CD14-positive monocyte (primary cell): ENCODE results near the gene ADK. TPM values are rescaled to one million over a fixed set of nuclear protein-coding genes. Genes with fewer than 3 reads are reported as not detected.

Experiments
- DNase-seq, 3 donors: peaks; one replicate each; pipeline ENCODE4 v3.0.0-alpha.2; 2011 to 2022
- H2AFZ ChIP-seq: 2 replicates; pipeline ENCODE4 v1.6.0; 2012; ENCODE audit warnings: mild to moderate bottlenecking, low read depth, low read length, inconsistent platforms; ENCODE audit not compliant: insufficient read depth, poor library complexity, severe bottlenecking
- H3K27ac ChIP-seq, 2 donors: 1 replicate in 1 of 2; 2 replicates in 1 of 2; pipeline ENCODE4 v1.5.1; 2012 to 2013; ENCODE audit warnings: low read length in 2 of 2, control low read depth in 1 of 2, inconsistent platforms in 1 of 2, low read depth in 1 of 2, mild to moderate bottlenecking in 1 of 2
- H3K27me3 ChIP-seq, 2 donors: one replicate each; pipeline versions ENCODE4 v1.6.0 to v1.6.1; 2011 to 2013; ENCODE audit warnings: low read length in 2 of 2; ENCODE audit not compliant: control insufficient read depth in 2 of 2, insufficient read depth in 2 of 2
- H3K36me3 ChIP-seq, 2 donors: replicated peaks in 1 of 2; 1 replicate in 1 of 2; 2 replicates in 1 of 2; pipeline versions ENCODE4 v1.5.1 to v1.6.1; 2012 to 2013; ENCODE audit warnings: low read length in 2 of 2, control low read depth in 1 of 2, inconsistent platforms in 1 of 2, mild to moderate bottlenecking in 1 of 2; ENCODE audit not compliant: insufficient read depth in 2 of 2, control insufficient read depth in 1 of 2
- H3K4me1 ChIP-seq, 2 donors: 1 replicate in 1 of 2; 2 replicates in 1 of 2; pipeline versions ENCODE4 v1.5.1 to v1.6.1; 2012 to 2013; ENCODE audit warnings: low read length in 2 of 2, control low read depth in 1 of 2, inconsistent platforms in 1 of 2, mild to moderate bottlenecking in 1 of 2, moderate library complexity in 1 of 2; ENCODE audit not compliant: insufficient read depth in 2 of 2, control insufficient read depth in 1 of 2
- H3K4me2 ChIP-seq: replicated peaks from 2 replicates; pipeline ENCODE3; 2012; ENCODE audit warnings: low read length, moderate library complexity, mild to moderate bottlenecking; ENCODE audit not compliant: poor library complexity, severe bottlenecking; ENCODE audit errors: extremely low read depth
- H3K4me3 ChIP-seq, 3 experiments: fragments of 200-600 bp in 1 of 3; sonication (generic) in 1 of 3; replicated peaks in 1 of 3; 1 replicate in 2 of 3; 2 replicates in 1 of 3; pipeline ENCODE4 v1.5.1; 2011 to 2013; ENCODE audit warnings: low read length in 3 of 3, mild to moderate bottlenecking in 3 of 3, control low read depth in 2 of 3, low read depth in 2 of 3, inconsistent platforms in 1 of 3, moderate library complexity in 1 of 3
- H3K79me2 ChIP-seq: 2 replicates; pipeline ENCODE4 v1.6.0; 2012; ENCODE audit warnings: mild to moderate bottlenecking, control low read depth, inconsistent platforms, low read length, moderate library complexity; ENCODE audit not compliant: insufficient read depth
- H3K9ac ChIP-seq: 2 replicates; pipeline ENCODE4 v1.6.0; 2017; ENCODE audit warnings: low read length, mild to moderate bottlenecking; ENCODE audit not compliant: insufficient read depth, poor library complexity, severe bottlenecking
- H3K9me3 ChIP-seq, 2 donors: replicated peaks in 1 of 2; 1 replicate in 1 of 2; 2 replicates in 1 of 2; pipeline versions ENCODE4 v1.5.1 to v1.6.1; 2012 to 2013; ENCODE audit warnings: low read length in 2 of 2, control low read depth in 1 of 2; ENCODE audit not compliant: control insufficient read depth in 1 of 2, insufficient read depth in 1 of 2
- H4K20me1 ChIP-seq: 2 replicates; pipeline ENCODE4 v1.6.0; 2012; ENCODE audit warnings: mild to moderate bottlenecking, low read length, control low read depth, moderate library complexity; ENCODE audit not compliant: insufficient read depth
- H3K27ac Mint-ChIP-seq, 7 donors: one replicate each; pipeline ENCODE4 v1.8.0; 2020; ENCODE audit warnings: mild to moderate bottlenecking in 7 of 7, mixed read lengths in 7 of 7, moderate library complexity in 6 of 7, inconsistent platforms in 2 of 7
- H3K27me3 Mint-ChIP-seq, 3 donors: one replicate each; pipeline ENCODE4 v1.8.0; 2021 to 2022; ENCODE audit warnings: low read depth in 3 of 3, mild to moderate bottlenecking in 3 of 3, mixed read lengths in 3 of 3, moderate library complexity in 3 of 3, inconsistent platforms in 1 of 3
- H3K36me3 Mint-ChIP-seq, 2 donors: one replicate each; pipeline ENCODE4 v1.8.0; 2020; ENCODE audit warnings: mixed read lengths in 2 of 2, inconsistent platforms in 1 of 2, mild to moderate bottlenecking in 1 of 2
- H3K4me1 Mint-ChIP-seq: one replicate; pipeline ENCODE4 v1.8.0; 2020; ENCODE audit warnings: mild to moderate bottlenecking, mixed read lengths
- H3K4me3 Mint-ChIP-seq, 2 donors: one replicate each; pipeline ENCODE4 v1.8.0; 2020; ENCODE audit warnings: mild to moderate bottlenecking in 2 of 2, mixed read lengths in 2 of 2, moderate library complexity in 1 of 2
- H3K9me3 Mint-ChIP-seq, 7 donors: one replicate each; pipeline ENCODE4 v1.8.0; 2020 to 2022; ENCODE audit warnings: mixed read lengths in 7 of 7, mild to moderate bottlenecking in 6 of 7, moderate library complexity in 6 of 7, inconsistent platforms in 2 of 7
- WGBS: methylation state at CpG from one replicate; pipeline ENCODE4 v1.1.5; 2013; ENCODE audit warnings: missing lambda C conversion rate; ENCODE audit not compliant: insufficient coverage; 5-methylcytosine and 5-hydroxymethylcytosine counted together
- intact Hi-C, 2 donors: fragments of 100-400 bp; cut with micrococcal nuclease; formaldehyde crosslinking; loops; one replicate each; pipeline versions ENCODE4 v1.15.0 to v1.15.1; 2023
- polyA plus RNA-seq, 3 donors: library from polyadenylated mRNA; depleted of rRNA in 1 of 3; unstranded in 2 of 3; stranded (reverse) in 1 of 3; fragments of 300-500 nt in 2 of 3; fragments of >200 nt in 1 of 3; fragmentation: Illumina TruSeq in 2 of 3; gene quantifications; 1 replicate in 2 of 3; 2 replicates in 1 of 3; pipeline ENCODE4 v1.2.3, GENCODE V29; 2012 to 2021
- TF ChIP-seq, protein P1 (sequence below): fragments of 200-600 bp; IDR thresholded peaks from one replicate; pipeline ENCODE4 v1.8.0; 2022; ENCODE audit warnings: antibody characterized with exemption, mild to moderate bottlenecking

Gene ADK
- polyA plus RNA-seq, 3 donors, result 6.4 to 38.2 (median 35.7) TPM

DNA sequence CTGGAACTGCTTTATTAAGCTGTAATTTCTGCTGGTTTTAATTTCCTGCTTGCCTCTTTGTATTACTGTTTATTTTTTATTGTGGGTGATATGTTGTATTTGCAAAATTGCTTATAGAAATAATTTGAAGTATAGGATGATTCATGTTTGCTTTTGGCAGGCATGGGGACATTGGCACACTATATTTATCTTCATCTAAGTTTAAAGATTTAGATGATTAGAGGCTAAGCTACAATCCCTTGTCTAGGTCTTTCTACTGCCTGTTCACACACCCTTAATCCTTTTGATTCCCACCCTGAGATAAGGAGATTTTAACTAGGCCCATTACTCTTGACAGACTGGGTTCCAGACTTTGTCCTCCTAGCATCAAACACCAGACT lies 492.6 kb downstream of the ADK start:
- no peaks in the 10 kb centered on the region for H3K36me3 ChIP-seq

DNA sequence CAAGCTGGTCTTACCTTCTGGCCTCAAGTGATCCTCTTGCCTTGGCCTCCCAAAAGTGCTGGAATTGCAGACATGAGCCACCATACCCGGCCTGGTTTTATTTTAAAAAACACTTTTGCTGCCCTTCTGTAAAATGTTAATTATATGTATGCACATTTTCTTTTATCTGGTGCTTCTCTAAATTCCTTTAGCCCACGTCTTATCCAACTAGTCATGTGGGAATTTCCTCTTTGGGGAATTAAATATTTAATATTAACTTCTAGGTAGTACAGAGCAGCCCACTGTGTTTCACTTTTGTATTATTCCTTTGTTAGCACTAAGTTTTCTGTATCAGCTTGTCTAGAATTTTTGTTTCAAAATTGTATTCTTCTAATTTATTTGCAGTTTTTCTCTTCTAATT lies 493.7 kb downstream of the ADK start:
- no peaks in the 10 kb centered on the region for H3K27me3 ChIP-seq
- peaks cover 2 to 8% (median 4%) of the 10 kb centered on the region in 7 donors for H3K9me3 Mint-ChIP-seq
- intact Hi-C loops, result no loop called here
- H3K4me3 Mint-ChIP-seq, result no peak overlapping the region
- H3K27ac ChIP-seq, result no peak overlapping the region
- H3K9ac ChIP-seq, result no peak overlapping the region
- no peak overlapping the region for H2AFZ ChIP-seq
- H3K27ac Mint-ChIP-seq, result no peak overlapping the region
- H3K27me3 Mint-ChIP-seq, result no peaks in the 10 kb centered on the region
- H3K9me3 ChIP-seq, result peaks cover 0 to 4% of the 10 kb centered on the region in 2 donors
- TF ChIP-seq, protein P1, sequence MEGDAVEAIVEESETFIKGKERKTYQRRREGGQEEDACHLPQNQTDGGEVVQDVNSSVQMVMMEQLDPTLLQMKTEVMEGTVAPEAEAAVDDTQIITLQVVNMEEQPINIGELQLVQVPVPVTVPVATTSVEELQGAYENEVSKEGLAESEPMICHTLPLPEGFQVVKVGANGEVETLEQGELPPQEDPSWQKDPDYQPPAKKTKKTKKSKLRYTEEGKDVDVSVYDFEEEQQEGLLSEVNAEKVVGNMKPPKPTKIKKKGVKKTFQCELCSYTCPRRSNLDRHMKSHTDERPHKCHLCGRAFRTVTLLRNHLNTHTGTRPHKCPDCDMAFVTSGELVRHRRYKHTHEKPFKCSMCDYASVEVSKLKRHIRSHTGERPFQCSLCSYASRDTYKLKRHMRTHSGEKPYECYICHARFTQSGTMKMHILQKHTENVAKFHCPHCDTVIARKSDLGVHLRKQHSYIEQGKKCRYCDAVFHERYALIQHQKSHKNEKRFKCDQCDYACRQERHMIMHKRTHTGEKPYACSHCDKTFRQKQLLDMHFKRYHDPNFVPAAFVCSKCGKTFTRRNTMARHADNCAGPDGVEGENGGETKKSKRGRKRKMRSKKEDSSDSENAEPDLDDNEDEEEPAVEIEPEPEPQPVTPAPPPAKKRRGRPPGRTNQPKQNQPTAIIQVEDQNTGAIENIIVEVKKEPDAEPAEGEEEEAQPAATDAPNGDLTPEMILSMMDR, result no peak
- peaks cover 3 to 13% of the 10 kb centered on the region in 2 donors for H3K36me3 Mint-ChIP-seq
- no peak overlapping the region for H3K4me3 ChIP-seq
- WGBS, result no CpG with 5 or more reads among the region's 2 CpGs
- H4K20me1 ChIP-seq, result no peaks in the 10 kb centered on the region
- H3K4me1 Mint-ChIP-seq, result no peaks in the 10 kb centered on the region
- DNase-seq, result no peak
- no peaks in the 10 kb centered on the region for H3K79me2 ChIP-seq
- no peaks in the 10 kb centered on the region for H3K4me1 ChIP-seq
- H3K4me2 ChIP-seq, result no peak overlapping the region
- no peaks in the 10 kb centered on the region for H3K36me3 ChIP-seq

More for the DNA sequence above, 492.6 kb downstream of the ADK start:
- Mint-ChIP-seq H3K9me3 (peaks cover 2 to 11% (median 4%) of the 10 kb centered on the region in 7 donors), H3K4me1 (no peaks in the 10 kb centered on the region), H3K4me3 (no peak overlapping the region), H3K36me3 (peaks cover 10 to 17% of the 10 kb centered on the region in 2 donors), H3K27ac (no peak overlapping the region), H3K27me3 (no peaks in the 10 kb centered on the region)
- DNase-seq, result no peak
- Histone ChIP-seq H3K4me1 (no peaks in the 10 kb centered on the region), H4K20me1 (no peaks in the 10 kb centered on the region), H3K9ac (no peak overlapping the region), H3K79me2 (no peaks in the 10 kb centered on the region), H3K27me3 (no peaks in the 10 kb centered on the region), H3K4me2 (no peak overlapping the region), H2AFZ (no peak overlapping the region), H3K27ac (no peak overlapping the region), H3K9me3 (peaks cover 0 to 4% of the 10 kb centered on the region in 2 donors), H3K4me3 (no peak overlapping the region)
- TF ChIP-seq, protein P1, result no peak
- intact Hi-C loops, result no loop called here
